Choroid plexus epithelial cell (primary cell): ENCODE measurements around the gene TFPI.
A peak's percentile ranks its signal among the peaks of the same experiment; 100 is the strongest.

ENCODE experiments used
- DNase-seq: peaks from one replicate; pipeline ENCODE4 v3.0.0-alpha.2; 2010; ENCODE audit warnings: low read depth
- H3K4me3 ChIP-seq: 2 replicates; pipeline ENCODE4 v1.5.1; 2011; ENCODE audit warnings: low read depth, mild to moderate bottlenecking, control low read depth, low read length, moderate library complexity
- TF ChIP-seq, protein P1 (sequence below): conservative IDR thresholded peaks from 2 replicates; pipeline ENCODE4 v1.5.1; 2011; ENCODE audit warnings: low read depth, mild to moderate bottlenecking, control low read depth, inconsistent platforms, low read length, moderate library complexity

TFPI gene

DNA sequence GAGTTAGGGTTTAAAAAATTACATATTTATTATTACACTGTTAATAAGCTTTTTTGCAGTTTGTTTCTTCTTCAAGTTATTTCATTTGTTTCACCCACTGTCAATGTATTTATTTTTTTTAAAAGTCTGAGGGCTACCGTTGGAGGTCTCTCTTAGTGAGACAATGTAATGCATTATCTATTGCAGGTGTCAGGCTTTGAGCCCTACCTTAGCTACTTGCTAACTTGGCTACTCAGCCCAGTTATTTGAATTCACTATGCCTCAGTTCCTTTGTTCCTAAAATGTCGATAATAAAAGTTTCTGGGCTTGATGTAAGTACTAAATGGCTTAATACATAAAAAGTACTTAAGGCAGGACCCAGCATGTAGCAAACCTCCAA is 458 bp upstream of the TFPI start:
- no peak for DNase-seq
- no peak overlapping the region for H3K4me3 ChIP-seq
- TF ChIP-seq, protein P1, sequence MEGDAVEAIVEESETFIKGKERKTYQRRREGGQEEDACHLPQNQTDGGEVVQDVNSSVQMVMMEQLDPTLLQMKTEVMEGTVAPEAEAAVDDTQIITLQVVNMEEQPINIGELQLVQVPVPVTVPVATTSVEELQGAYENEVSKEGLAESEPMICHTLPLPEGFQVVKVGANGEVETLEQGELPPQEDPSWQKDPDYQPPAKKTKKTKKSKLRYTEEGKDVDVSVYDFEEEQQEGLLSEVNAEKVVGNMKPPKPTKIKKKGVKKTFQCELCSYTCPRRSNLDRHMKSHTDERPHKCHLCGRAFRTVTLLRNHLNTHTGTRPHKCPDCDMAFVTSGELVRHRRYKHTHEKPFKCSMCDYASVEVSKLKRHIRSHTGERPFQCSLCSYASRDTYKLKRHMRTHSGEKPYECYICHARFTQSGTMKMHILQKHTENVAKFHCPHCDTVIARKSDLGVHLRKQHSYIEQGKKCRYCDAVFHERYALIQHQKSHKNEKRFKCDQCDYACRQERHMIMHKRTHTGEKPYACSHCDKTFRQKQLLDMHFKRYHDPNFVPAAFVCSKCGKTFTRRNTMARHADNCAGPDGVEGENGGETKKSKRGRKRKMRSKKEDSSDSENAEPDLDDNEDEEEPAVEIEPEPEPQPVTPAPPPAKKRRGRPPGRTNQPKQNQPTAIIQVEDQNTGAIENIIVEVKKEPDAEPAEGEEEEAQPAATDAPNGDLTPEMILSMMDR: no peak

DNA sequence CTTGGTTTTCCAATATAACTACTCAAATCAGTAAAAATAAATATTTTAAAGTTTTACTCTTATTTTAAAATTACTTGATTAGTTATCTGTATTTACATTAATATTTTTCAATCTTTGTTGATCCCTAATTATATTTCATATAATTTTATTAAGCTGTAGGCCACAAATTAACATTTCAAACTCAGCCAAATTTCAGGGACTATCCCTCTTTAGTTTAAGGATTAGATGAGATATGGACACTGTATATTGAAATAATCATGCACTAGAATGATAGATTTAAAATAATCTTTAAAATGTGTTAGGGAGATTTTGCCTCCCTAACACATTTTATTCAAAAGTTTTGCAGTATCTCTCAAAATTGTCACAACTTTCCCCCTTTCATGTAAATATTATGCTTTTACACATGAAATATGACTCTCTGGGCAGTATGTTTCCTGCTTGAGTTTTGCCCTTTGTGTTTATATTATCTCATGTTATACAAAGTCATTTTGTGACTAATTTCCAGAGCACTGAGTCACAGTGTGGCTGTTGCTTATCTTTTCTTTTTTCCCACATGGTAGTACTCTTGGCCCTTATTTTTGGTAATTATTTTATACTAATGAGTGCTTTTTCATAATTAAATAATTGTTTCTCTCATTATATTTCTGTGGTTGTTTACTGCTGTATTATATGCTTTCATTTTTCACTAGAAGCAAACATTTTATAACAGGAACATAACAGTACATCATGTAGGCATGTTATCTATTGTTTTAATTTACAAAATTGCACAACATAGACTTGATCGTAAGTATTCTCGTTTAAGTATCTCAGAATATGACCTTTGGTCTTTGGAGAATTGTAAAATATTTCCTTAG is 1.2 kb downstream of the TFPI start:
- TF ChIP-seq, protein P1: no peak
- peak overlapping the region; percentile 68 for H3K4me3 ChIP-seq
- peak; percentile 78 for DNase-seq

DNA sequence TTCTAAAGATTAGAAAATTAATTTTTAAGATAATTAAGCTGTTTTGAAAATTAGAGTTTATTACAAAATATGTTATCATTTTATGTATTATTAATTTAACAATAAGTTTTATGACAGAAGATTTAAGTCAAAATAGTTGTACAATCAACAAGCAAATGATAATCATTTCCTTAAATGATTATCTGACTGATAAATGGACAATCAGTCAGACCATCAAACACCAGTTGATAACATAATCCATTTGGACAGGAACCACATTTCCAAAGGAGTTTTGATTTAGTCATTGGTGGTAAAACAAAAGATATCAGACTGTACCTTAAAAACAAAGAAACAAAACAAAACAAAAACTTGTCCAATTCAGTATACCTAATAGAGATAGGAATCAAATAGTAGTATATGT is 1.9 kb downstream of the TFPI start:
- TF ChIP-seq, protein P1: no peak
- peak overlapping the region; percentile 68 for H3K4me3 ChIP-seq
- no peak for DNase-seq

GRCh38 chr2:187550857-187551256 is 3.4 kb downstream of the TFPI start:
- DNase-seq: no peak
- TF ChIP-seq, protein P1: no peak
- peak overlapping the region; percentile 68 for H3K4me3 ChIP-seq

DNA sequence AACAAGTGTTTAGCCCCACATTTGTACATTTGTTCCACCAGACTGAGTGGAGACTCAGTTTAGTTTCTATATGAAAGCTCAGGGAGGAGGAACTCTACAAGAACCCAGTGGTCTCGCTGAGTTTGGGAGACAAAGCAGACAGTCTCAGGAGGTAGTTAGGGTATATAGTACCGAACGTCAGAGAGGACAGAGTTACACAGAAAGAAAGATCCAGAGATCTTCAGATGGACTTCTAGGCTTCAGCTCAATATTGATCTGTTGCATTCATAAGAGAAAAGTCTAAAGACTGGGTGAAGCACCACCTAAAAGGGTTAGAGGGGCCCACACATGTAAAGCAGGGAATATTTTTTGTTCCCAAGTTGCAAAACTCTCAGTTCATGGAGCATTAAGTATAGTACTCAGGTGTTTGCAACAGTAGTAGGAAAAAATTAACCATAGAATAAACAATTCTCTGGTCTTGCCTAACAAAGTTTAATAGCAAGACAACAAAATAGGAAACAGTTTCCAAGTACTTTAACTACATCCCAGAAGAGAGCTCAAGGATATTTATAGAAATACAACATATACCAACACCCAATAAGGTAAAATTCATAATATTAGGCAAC is 4.2 kb downstream of the TFPI start:
- TF ChIP-seq, protein P1: no peak
- no peak for DNase-seq
- H3K4me3 ChIP-seq: peak overlapping the region; percentile 34

GRCh38 chr2:187549193-187549592 is 5.0 kb downstream of the TFPI start:
- no peak for DNase-seq
- TF ChIP-seq, protein P1: no peak
- no peak overlapping the region for H3K4me3 ChIP-seq

DNA sequence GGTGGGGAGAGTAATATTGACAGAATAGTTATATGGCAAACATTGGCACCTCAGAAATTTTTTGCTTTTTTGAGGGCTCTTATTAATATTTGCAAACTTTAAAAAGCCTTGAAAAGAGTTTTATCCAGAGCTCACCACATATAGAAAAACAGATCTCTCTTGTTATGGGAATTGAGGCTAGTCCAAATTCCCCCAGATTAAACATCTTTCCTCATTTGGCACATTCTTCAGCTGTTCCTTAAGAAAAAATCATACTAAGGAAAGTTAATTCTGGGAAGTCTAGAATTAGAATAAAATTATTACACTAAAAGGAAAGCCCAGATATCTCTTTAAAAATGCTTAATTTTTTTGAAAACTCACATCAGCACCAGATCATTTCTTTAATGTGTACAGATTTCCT is 5.6 kb downstream of the TFPI start:
- no peak for DNase-seq
- TF ChIP-seq, protein P1: no peak
- H3K4me3 ChIP-seq: no peak overlapping the region
